ENCODE data around the gene KRT32. TPM values are rescaled to one million over a fixed set of nuclear protein-coding genes. Genes with fewer than 3 reads are reported as not detected.

The KRT32 gene
- total RNA-seq, 1 donor from 2014 or later: not detected

GRCh38 chr17:41415833-41416335 is 51.3 kb downstream of the KRT32 start:
- no peak overlapping the region for H2AFZ ChIP-seq (replicated peaks)
- no peak overlapping the region for H3K27ac Mint-ChIP-seq
- no peaks in the 10 kb centered on the region for H3K79me2 ChIP-seq (ENCODE audit: low read depth)
- H3K27me3 ChIP-seq: no peaks in the 10 kb centered on the region
- H3K27me3 Mint-ChIP-seq (ENCODE audit: insufficient read depth, low read depth): no peaks in the 10 kb centered on the region
- H3K9me3 ChIP-seq (ENCODE audit: low read depth): no peaks in the 10 kb centered on the region
- no peak overlapping the region for H3K9ac ChIP-seq
- H3K36me3 ChIP-seq: no peaks in the 10 kb centered on the region
- H3K4me1 ChIP-seq: peaks cover 3% of the 10 kb centered on the region
- DNase-seq (ENCODE audit: low spot score): no peak
- no peaks in the 10 kb centered on the region for H4K20me1 ChIP-seq (ENCODE audit: low read depth)
- no peaks in the 10 kb centered on the region for H3F3A ChIP-seq (ENCODE audit: low read depth)
- no peak overlapping the region for H3K27ac ChIP-seq
- no peak overlapping the region for H3K4me3 Mint-ChIP-seq
- H3K4me2 ChIP-seq: no peak overlapping the region
- no peaks in the 10 kb centered on the region for H3K4me1 Mint-ChIP-seq
- H3K9me3 Mint-ChIP-seq: no peaks in the 10 kb centered on the region
- H3K36me3 Mint-ChIP-seq: no peaks in the 10 kb centered on the region
- H3K4me3 ChIP-seq: no peak overlapping the region
- TF ChIP-seq EZH2 (IDR thresholded peaks at IDR 0.05): no peak
- TF ChIP-seq CTCF (IDR thresholded peaks at IDR 0.05): no peak
- TF ChIP-seq EZH2phosphoT487 (IDR thresholded peaks at IDR 0.05): no peak

GRCh38 chr17:41415411-41415810 is 51.8 kb downstream of the KRT32 start:
- no peaks in the 10 kb centered on the region for H3K36me3 ChIP-seq
- no peaks in the 10 kb centered on the region for H3K9me3 ChIP-seq (ENCODE audit: low read depth)
- no peak overlapping the region for H3K9ac ChIP-seq
- no peak overlapping the region for H3K4me3 ChIP-seq
- no peaks in the 10 kb centered on the region for H3K36me3 Mint-ChIP-seq
- TF ChIP-seq CTCF (IDR thresholded peaks at IDR 0.05) (no peak), EZH2 (IDR thresholded peaks at IDR 0.05) (no peak), EZH2phosphoT487 (IDR thresholded peaks at IDR 0.05) (no peak)
- H3K27me3 ChIP-seq: no peaks in the 10 kb centered on the region
- H3K27ac ChIP-seq: no peak overlapping the region
- H3F3A ChIP-seq (ENCODE audit: low read depth): no peaks in the 10 kb centered on the region
- no peaks in the 10 kb centered on the region for H3K9me3 Mint-ChIP-seq
- H3K4me2 ChIP-seq: no peak overlapping the region
- H3K27ac Mint-ChIP-seq: no peak overlapping the region
- no peak for DNase-seq (ENCODE audit: low spot score)
- H3K79me2 ChIP-seq (ENCODE audit: low read depth): no peaks in the 10 kb centered on the region
- H2AFZ ChIP-seq (replicated peaks): no peak overlapping the region
- no peaks in the 10 kb centered on the region for H3K27me3 Mint-ChIP-seq (ENCODE audit: insufficient read depth, low read depth)
- peaks cover 3% of the 10 kb centered on the region for H3K4me1 ChIP-seq
- no peaks in the 10 kb centered on the region for H3K4me1 Mint-ChIP-seq
- no peak overlapping the region for H3K4me3 Mint-ChIP-seq
- H4K20me1 ChIP-seq (ENCODE audit: low read depth): no peaks in the 10 kb centered on the region

GRCh38 chr17:41413982-41414381 is 53.2 kb downstream of the KRT32 start:
- no peaks in the 10 kb centered on the region for H3K4me1 Mint-ChIP-seq
- Histone ChIP-seq H3K27ac (no peak overlapping the region), H3K9ac (no peak overlapping the region), H3F3A (ENCODE audit: low read depth) (no peaks in the 10 kb centered on the region), H2AFZ (replicated peaks) (no peak overlapping the region), H3K27me3 (no peaks in the 10 kb centered on the region), H3K4me1 (peaks cover 3% of the 10 kb centered on the region), H3K79me2 (ENCODE audit: low read depth) (no peaks in the 10 kb centered on the region), H3K36me3 (no peaks in the 10 kb centered on the region), H3K9me3 (ENCODE audit: low read depth) (no peaks in the 10 kb centered on the region), H3K4me3 (no peak overlapping the region), H4K20me1 (ENCODE audit: low read depth) (no peaks in the 10 kb centered on the region), H3K4me2 (no peak overlapping the region)
- H3K27me3 Mint-ChIP-seq (ENCODE audit: insufficient read depth, low read depth): no peaks in the 10 kb centered on the region
- no peak for DNase-seq (ENCODE audit: low spot score)
- no peaks in the 10 kb centered on the region for H3K9me3 Mint-ChIP-seq
- no peak overlapping the region for H3K27ac Mint-ChIP-seq
- H3K4me3 Mint-ChIP-seq: no peak overlapping the region
- no peaks in the 10 kb centered on the region for H3K36me3 Mint-ChIP-seq
- no peak for TF ChIP-seq EZH2phosphoT487 (IDR thresholded peaks at IDR 0.05)

GRCh38 chr17:41413353-41413957 is 53.7 kb downstream of the KRT32 start:
- H3K9me3 Mint-ChIP-seq: no peaks in the 10 kb centered on the region
- H3F3A ChIP-seq (ENCODE audit: low read depth): no peaks in the 10 kb centered on the region
- no peaks in the 10 kb centered on the region for H3K27me3 Mint-ChIP-seq (ENCODE audit: insufficient read depth, low read depth)
- H3K79me2 ChIP-seq (ENCODE audit: low read depth): no peaks in the 10 kb centered on the region
- no peak overlapping the region for H2AFZ ChIP-seq (replicated peaks)
- no peaks in the 10 kb centered on the region for H3K27me3 ChIP-seq
- H3K9ac ChIP-seq: no peak overlapping the region
- no peak for TF ChIP-seq EZH2 (IDR thresholded peaks at IDR 0.05)
- no peak for TF ChIP-seq CTCF (IDR thresholded peaks at IDR 0.05)
- TF ChIP-seq EZH2phosphoT487 (IDR thresholded peaks at IDR 0.05): no peak
- no peak overlapping the region for H3K4me3 ChIP-seq
- no peaks in the 10 kb centered on the region for H3K36me3 Mint-ChIP-seq
- no peak overlapping the region for H3K4me3 Mint-ChIP-seq
- H3K4me2 ChIP-seq: no peak overlapping the region
- H3K4me1 Mint-ChIP-seq: no peaks in the 10 kb centered on the region
- peak; percentile 21 for DNase-seq (ENCODE audit: low spot score)
- H4K20me1 ChIP-seq (ENCODE audit: low read depth): no peaks in the 10 kb centered on the region
- H3K27ac ChIP-seq: no peak overlapping the region
- no peaks in the 10 kb centered on the region for H3K9me3 ChIP-seq (ENCODE audit: low read depth)
- peaks cover 3% of the 10 kb centered on the region for H3K4me1 ChIP-seq
- H3K36me3 ChIP-seq: no peaks in the 10 kb centered on the region
- H3K27ac Mint-ChIP-seq: no peak overlapping the region
